K562 (cell line): ENCODE measurements around the gene C16orf96. TPM values are rescaled to one million over a fixed set of nuclear protein-coding genes. Genes with fewer than 3 reads are reported as not detected.

Source experiments
- CREM ChIP-seq: IDR thresholded peaks from 2 replicates; pipeline ENCODE4 v1.6.1; 2014; ENCODE audit warnings: antibody characterized with exemption, low read depth
- GTF2E2 ChIP-seq: fragments of 200-800 bp; sonication (Bioruptor generic); IDR thresholded peaks from 2 replicates; pipeline ENCODE4 v1.6.1; 2016; ENCODE audit warnings: missing genetic modification characterization, missing compliant biosample characterization
- NCOA6 ChIP-seq: fragments of 450-650 bp; IDR thresholded peaks from 2 replicates; pipeline ENCODE4 v1.6.1; 2017; ENCODE audit warnings: mild to moderate bottlenecking
- SLC30A9 ChIP-seq: fragments of 250-450 bp; sonication (Bioruptor Pico); IDR thresholded peaks from 2 replicates; pipeline ENCODE4 v1.8.0; 2022; ENCODE audit warnings: mild to moderate bottlenecking, moderate library complexity
- ZNF274 ChIP-seq: IDR thresholded peaks from 2 replicates; pipeline ENCODE4 v1.6.1; 2011; ENCODE audit warnings: low read depth, mild to moderate bottlenecking, low read length, moderate library complexity, borderline replicate concordance
- polyA plus RNA-seq, 8 experiments: library from polyadenylated mRNA; depleted of rRNA in 4 of 8; stranded (reverse) in 5 of 8; unstranded in 3 of 8; fragments of >200 nt; fragmentation: Nextera tagmentation in 2 of 8; fragmentation: Illumina TruSeq in 1 of 8; extraction: Ambion mirVana in 2 of 8; extraction: Trizol in 1 of 8; gene quantifications; 2 replicates each; pipeline versions ENCODE4 v1.2.1 to v1.2.3, GENCODE V29; 2011 to 2014; ENCODE audit warnings: inconsistent platforms in 1 of 8, missing spikeins in 1 of 8
- total RNA-seq, 7 experiments: library from RNA; depleted of rRNA in 6 of 7; stranded (reverse); fragments of >200 nt in 6 of 7; fragmentation: Illumina TruSeq in 2 of 7; extraction: Trizol in 2 of 7; gene quantifications; 2 replicates each; pipeline versions ENCODE4 v1.2.1 to v1.2.3, GENCODE V29; 2011 to 2021; ENCODE audit warnings: low replicate concordance in 1 of 7
- TF ChIP-seq, protein P1 (sequence below): fragments of 450-650 bp; IDR thresholded peaks from 2 replicates; pipeline ENCODE4 v1.6.1; 2016; ENCODE audit warnings: low read depth
- TF ChIP-seq, protein P2 (sequence below), 2 experiments: fragments of 450-650 bp in 1 of 2; sonication (generic) in 1 of 2; formaldehyde crosslinking in 1 of 2; IDR thresholded peaks in 1 of 2; conservative IDR thresholded peaks in 1 of 2; 2 replicates each; pipeline versions ENCODE4 v1.6.1 to v1.8.1; 2016 to 2023; ENCODE audit warnings: mild to moderate bottlenecking in 2 of 2, moderate library complexity in 2 of 2, inconsistent platforms in 1 of 2, missing genetic modification reagents in 1 of 2
- TF ChIP-seq, protein P3 (sequence below): fragments of 250-450 bp; sonication (Bioruptor Pico); IDR thresholded peaks from 2 replicates; pipeline ENCODE4 v1.8.0; 2022; ENCODE audit warnings: moderate library complexity, mild to moderate bottlenecking, inconsistent platforms
- TF ChIP-seq, protein P4 (sequence below): sonication (generic); formaldehyde crosslinking; IDR thresholded peaks from 2 replicates; pipeline ENCODE4 v1.8.0; 2022; ENCODE audit warnings: mild to moderate bottlenecking, missing genetic modification reagents

C16orf96 gene
- total and polyA plus RNA-seq, 9 of the 15 experiments (the other 6 are each of a cell fraction or from before 2014, with no cell fraction given): not detected

DNA sequence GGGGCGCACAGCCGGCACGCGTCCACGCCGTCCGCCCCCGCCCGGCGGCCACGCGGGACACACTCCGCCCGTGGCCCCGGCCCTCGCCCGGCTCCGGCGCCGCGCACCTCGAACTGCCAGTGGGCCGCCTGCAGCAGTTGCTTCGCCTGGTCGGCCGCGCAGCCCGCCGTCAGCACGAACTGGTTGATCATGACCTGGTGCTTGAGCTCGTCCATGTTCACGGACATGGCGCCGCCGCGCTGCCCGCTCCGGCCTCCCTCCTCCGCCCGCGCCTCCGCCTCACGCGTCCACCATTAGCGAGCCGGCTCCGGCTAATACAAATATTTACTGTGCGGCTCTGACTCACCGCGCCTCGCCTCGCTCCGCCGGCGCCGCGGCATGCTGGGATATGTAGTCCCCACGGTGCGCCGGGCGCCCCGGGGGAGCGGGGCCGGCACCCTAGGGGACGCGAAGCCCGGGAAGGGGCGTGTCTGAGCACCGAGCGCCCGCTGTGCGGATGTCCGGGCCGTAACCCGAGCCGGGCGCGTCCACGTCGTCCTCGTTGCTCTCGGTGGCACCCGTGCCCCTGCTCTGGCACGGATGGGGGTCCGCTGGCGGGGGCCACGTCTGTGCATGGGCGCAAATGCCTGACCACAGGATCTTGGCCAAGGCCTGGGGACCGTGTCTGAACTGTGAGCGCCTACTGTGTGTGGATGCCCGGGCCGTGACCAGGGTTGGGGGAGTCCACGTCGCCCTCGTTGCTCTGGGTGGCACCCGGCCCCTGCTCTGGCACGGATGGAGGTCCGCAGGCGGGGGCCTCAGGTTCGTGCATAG, 58.6 kb downstream of the C16orf96 start, which contains the start of gene UBALD1 (continued):
- TF ChIP-seq GTF2E2: peak; percentile 48; the same call in 1 of the 2 replicates
- TF ChIP-seq SLC30A9: no peak
- TF ChIP-seq NCOA6: no peak
- TF ChIP-seq, protein P1, sequence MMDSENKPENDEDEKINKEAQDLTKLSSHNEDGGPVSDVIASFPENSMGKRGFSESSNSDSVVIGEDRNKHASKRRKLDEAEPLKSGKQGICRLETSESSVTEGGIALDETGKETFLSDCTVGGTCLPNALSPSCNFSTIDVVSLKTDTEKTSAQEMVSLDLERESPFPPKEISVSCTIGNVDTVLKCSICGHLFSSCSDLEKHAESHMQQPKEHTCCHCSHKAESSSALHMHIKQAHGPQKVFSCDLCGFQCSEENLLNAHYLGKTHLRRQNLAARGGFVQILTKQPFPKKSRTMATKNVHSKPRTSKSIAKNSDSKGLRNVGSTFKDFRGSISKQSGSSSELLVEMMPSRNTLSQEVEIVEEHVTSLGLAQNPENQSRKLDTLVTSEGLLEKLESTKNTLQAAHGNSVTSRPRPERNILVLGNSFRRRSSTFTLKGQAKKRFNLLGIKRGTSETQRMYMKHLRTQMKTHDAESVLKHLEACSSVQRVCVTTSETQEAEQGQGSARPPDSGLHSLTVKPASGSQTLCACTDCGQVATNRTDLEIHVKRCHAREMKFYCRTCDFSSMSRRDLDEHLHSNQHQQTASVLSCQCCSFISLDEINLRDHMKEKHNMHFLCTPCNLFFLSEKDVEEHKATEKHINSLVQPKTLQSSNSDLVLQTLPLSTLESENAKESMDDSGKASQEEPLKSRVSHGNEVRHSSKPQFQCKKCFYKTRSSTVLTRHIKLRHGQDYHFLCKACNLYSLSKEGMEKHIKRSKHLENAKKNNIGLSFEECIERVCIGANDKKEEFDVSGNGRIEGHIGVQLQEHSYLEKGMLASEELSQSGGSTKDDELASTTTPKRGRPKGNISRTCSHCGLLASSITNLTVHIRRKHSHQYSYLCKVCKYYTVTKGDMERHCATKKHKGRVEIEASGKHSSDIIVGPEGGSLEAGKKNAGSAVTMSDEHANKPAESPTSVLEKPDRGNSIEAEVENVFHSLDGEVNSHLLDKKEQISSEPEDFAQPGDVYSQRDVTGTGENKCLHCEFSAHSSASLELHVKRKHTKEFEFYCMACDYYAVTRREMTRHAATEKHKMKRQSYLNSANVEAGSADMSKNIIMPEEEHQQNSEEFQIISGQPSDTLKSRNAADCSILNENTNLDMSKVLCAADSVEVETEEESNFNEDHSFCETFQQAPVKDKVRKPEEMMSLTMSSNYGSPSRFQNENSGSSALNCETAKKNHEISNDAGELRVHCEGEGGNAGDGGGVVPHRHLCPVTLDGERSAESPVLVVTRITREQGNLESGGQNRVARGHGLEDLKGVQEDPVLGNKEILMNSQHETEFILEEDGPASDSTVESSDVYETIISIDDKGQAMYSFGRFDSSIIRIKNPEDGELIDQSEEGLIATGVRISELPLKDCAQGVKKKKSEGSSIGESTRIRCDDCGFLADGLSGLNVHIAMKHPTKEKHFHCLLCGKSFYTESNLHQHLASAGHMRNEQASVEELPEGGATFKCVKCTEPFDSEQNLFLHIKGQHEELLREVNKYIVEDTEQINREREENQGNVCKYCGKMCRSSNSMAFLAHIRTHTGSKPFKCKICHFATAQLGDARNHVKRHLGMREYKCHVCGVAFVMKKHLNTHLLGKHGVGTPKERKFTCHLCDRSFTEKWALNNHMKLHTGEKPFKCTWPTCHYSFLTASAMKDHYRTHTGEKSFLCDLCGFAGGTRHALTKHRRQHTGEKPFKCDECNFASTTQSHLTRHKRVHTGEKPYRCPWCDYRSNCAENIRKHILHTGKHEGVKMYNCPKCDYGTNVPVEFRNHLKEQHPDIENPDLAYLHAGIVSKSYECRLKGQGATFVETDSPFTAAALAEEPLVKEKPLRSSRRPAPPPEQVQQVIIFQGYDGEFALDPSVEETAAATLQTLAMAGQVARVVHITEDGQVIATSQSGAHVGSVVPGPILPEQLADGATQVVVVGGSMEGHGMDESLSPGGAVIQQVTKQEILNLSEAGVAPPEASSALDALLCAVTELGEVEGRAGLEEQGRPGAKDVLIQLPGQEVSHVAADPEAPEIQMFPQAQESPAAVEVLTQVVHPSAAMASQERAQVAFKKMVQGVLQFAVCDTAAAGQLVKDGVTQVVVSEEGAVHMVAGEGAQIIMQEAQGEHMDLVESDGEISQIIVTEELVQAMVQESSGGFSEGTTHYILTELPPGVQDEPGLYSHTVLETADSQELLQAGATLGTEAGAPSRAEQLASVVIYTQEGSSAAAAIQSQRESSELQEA: no peak
- TF ChIP-seq, protein P2, sequence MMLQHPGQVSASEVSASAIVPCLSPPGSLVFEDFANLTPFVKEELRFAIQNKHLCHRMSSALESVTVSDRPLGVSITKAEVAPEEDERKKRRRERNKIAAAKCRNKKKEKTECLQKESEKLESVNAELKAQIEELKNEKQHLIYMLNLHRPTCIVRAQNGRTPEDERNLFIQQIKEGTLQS (IDR thresholded peaks at IDR 0.05): peak; percentile 82
- TF ChIP-seq, protein P2 (CRISPR knock-in tag; conservative IDR thresholded peaks at IDR 0.05): peak; percentile 85
- TF ChIP-seq, protein P3, sequence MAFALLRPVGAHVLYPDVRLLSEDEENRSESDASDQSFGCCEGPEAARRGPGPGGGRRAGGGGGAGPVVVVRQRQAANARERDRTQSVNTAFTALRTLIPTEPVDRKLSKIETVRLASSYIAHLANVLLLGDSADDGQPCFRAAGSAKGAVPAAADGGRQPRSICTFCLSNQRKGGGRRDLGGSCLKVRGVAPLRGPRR (CRISPR knock-in tag): no peak
- peak; percentile 90 for TF ChIP-seq CREM
- TF ChIP-seq ZNF274: no peak
- TF ChIP-seq, protein P4, sequence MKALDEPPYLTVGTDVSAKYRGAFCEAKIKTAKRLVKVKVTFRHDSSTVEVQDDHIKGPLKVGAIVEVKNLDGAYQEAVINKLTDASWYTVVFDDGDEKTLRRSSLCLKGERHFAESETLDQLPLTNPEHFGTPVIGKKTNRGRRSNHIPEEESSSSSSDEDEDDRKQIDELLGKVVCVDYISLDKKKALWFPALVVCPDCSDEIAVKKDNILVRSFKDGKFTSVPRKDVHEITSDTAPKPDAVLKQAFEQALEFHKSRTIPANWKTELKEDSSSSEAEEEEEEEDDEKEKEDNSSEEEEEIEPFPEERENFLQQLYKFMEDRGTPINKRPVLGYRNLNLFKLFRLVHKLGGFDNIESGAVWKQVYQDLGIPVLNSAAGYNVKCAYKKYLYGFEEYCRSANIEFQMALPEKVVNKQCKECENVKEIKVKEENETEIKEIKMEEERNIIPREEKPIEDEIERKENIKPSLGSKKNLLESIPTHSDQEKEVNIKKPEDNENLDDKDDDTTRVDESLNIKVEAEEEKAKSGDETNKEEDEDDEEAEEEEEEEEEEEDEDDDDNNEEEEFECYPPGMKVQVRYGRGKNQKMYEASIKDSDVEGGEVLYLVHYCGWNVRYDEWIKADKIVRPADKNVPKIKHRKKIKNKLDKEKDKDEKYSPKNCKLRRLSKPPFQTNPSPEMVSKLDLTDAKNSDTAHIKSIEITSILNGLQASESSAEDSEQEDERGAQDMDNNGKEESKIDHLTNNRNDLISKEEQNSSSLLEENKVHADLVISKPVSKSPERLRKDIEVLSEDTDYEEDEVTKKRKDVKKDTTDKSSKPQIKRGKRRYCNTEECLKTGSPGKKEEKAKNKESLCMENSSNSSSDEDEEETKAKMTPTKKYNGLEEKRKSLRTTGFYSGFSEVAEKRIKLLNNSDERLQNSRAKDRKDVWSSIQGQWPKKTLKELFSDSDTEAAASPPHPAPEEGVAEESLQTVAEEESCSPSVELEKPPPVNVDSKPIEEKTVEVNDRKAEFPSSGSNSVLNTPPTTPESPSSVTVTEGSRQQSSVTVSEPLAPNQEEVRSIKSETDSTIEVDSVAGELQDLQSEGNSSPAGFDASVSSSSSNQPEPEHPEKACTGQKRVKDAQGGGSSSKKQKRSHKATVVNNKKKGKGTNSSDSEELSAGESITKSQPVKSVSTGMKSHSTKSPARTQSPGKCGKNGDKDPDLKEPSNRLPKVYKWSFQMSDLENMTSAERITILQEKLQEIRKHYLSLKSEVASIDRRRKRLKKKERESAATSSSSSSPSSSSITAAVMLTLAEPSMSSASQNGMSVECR (CRISPR knock-in tag): peak; percentile 69; the same call in 1 of the 2 replicates
